ENCODE results near the gene C3orf22.

DNA sequence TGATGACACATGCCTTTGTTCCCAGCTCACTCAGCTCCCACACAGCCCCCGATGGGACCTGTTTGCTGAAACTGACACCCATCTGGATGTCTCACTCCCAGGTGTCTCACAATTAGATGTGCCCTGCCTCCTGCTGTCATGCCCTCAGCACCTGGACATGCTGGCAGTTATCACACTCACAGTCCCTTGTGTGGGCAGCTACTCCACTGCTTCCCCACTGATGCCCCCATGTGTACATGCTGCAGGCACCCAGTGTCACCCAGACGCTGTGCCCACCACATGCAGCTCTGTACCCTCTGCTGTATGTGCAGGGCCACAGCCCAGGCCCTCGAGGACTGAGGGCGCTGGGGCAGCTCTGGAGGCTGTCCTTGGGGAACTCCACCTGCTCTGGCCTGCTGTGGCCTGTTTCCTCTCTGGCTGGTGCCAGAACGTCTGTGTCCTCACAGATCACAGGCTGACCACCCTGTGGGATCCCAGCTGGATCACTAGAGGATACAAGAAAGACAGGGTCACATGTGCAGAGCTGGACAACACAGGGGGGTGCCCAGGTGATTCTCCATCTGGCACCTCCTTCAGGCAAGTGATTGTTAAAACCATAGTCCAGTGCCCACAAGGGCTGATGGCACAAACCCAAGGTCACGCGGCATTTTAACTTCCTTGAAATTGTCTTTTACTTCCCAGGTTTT, 14.0 kb downstream of the C3orf22 start:
- TF ChIP-seq RBM25 (IDR thresholded peaks at IDR 0.05; ENCODE audit: low read depth, low read length, severe bottlenecking): no peak
- TF ChIP-seq BHLHE40 (IDR thresholded peaks at IDR 0.05; ENCODE audit: low read length): no peak
- TF ChIP-seq, protein P1, sequence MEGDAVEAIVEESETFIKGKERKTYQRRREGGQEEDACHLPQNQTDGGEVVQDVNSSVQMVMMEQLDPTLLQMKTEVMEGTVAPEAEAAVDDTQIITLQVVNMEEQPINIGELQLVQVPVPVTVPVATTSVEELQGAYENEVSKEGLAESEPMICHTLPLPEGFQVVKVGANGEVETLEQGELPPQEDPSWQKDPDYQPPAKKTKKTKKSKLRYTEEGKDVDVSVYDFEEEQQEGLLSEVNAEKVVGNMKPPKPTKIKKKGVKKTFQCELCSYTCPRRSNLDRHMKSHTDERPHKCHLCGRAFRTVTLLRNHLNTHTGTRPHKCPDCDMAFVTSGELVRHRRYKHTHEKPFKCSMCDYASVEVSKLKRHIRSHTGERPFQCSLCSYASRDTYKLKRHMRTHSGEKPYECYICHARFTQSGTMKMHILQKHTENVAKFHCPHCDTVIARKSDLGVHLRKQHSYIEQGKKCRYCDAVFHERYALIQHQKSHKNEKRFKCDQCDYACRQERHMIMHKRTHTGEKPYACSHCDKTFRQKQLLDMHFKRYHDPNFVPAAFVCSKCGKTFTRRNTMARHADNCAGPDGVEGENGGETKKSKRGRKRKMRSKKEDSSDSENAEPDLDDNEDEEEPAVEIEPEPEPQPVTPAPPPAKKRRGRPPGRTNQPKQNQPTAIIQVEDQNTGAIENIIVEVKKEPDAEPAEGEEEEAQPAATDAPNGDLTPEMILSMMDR (IDR thresholded peaks at IDR 0.05 in 2 of 3, conservative IDR thresholded peaks at IDR 0.05 in 1 of 3; ENCODE audit: insufficient read depth in 2 of 3, low read depth in 1 of 3, low read length in 3 of 3): no peak
- TF ChIP-seq EWSR1 (IDR thresholded peaks at IDR 0.05; ENCODE audit: borderline replicate concordance, low read depth, partially characterized antibody): no peak
- TF ChIP-seq ZNF41 (CRISPR knock-in tag; conservative IDR thresholded peaks at IDR 0.05): no peak
- TF ChIP-seq, protein P2, sequence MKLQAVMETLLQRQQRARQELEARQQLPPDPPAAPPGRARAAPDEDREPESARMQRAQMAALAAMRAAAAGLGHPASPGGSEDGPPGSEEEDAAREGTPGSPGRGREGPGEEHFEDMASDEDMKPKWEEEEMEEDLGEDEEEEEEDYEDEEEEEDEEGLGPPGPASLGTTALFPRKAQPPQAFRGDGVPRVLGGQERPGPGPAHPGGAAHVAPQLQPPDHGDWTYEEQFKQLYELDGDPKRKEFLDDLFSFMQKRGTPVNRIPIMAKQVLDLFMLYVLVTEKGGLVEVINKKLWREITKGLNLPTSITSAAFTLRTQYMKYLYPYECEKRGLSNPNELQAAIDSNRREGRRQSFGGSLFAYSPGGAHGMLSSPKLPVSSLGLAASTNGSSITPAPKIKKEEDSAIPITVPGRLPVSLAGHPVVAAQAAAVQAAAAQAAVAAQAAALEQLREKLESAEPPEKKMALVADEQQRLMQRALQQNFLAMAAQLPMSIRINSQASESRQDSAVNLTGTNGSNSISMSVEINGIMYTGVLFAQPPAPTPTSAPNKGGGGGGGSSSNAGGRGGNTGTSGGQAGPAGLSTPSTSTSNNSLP (IDR thresholded peaks at IDR 0.05; ENCODE audit: borderline replicate concordance, low read depth, low read length): no peak
- TF ChIP-seq NFE2 (IDR thresholded peaks at IDR 0.05; ENCODE audit: low read depth): no peak
- no peak for TF ChIP-seq GATAD2B (IDR thresholded peaks at IDR 0.05; ENCODE audit: borderline replicate concordance)
- no peak for TF ChIP-seq MAZ (CRISPR knock-in tag; conservative IDR thresholded peaks at IDR 0.05 in 1 of 2, IDR thresholded peaks at IDR 0.05 in 1 of 2)

All from K562 (cell line).